Bronchial epithelial cell (primary cell): ENCODE data around the gene NR4A3. TPM values are rescaled to one million over a fixed set of nuclear protein-coding genes. Genes with fewer than 3 reads are reported as not detected.
A peak's percentile ranks its signal among the peaks of the same experiment; 100 is the strongest.

Source experiments
- DNase-seq: peaks from one replicate; pipeline ENCODE4 v3.0.0-alpha.2; 2010; ENCODE audit warnings: low read depth
- FAIRE-seq: peaks from 2 replicates; lab custom pipeline; 2011; peaks lifted over from hg19 to GRCh38; lab: Jason Lieb, UNC
- H3K27me3 ChIP-seq: 2 replicates; pipeline ENCODE4 v1.5.1; 2011; ENCODE audit warnings: low read length; ENCODE audit not compliant: control insufficient read depth, insufficient read depth
- H3K36me3 ChIP-seq: 2 replicates; pipeline ENCODE4 v1.5.1; 2011; ENCODE audit warnings: low read length; ENCODE audit not compliant: control insufficient read depth, insufficient read depth
- H3K4me3 ChIP-seq: 2 replicates; pipeline ENCODE4 v1.5.1; 2011; ENCODE audit warnings: mild to moderate bottlenecking, low read depth, low read length, control low read depth
- CTCF ChIP-seq: IDR thresholded peaks from 2 replicates; pipeline ENCODE4 v1.5.1; 2011; ENCODE audit warnings: mild to moderate bottlenecking, moderate library complexity, low read length, control low read depth, inconsistent platforms; ENCODE audit not compliant: insufficient read depth, severe bottlenecking
- total RNA-seq: library from RNA; depleted of rRNA; stranded (reverse); fragments of >200 nt; gene quantifications from 2 replicates; pipeline ENCODE4 v1.2.1, GENCODE V29; 2014

NR4A3 gene
- total RNA-seq, 1 donor from 2014 or later = not detected

- DNase-seq (peak; percentile 86), FAIRE-seq (no peak)
- no peak overlapping the region for H3K4me3 ChIP-seq
- H3K27me3 ChIP-seq = peaks cover 3% of the 10 kb centered on the region
- H3K36me3 ChIP-seq = no peaks in the 10 kb centered on the region
- TF ChIP-seq CTCF = no peak
Measured at GRCh38 chr9:99873531-99873930, 51.8 kb downstream of the NR4A3 start.

GRCh38 chr9:99873943-99874584, 52.4 kb downstream of the NR4A3 start:
- no peak overlapping the region for H3K4me3 ChIP-seq
- peaks cover 3% of the 10 kb centered on the region for H3K27me3 ChIP-seq
- H3K36me3 ChIP-seq = no peaks in the 10 kb centered on the region
- no peak for TF ChIP-seq CTCF
- FAIRE-seq (no peak), DNase-seq (no peak)

GRCh38 chr9:99876190-99876589, 54.5 kb downstream of the NR4A3 start:
- H3K36me3 ChIP-seq = no peaks in the 10 kb centered on the region
- H3K4me3 ChIP-seq = no peak overlapping the region
- TF ChIP-seq CTCF = no peak
- peaks cover 3% of the 10 kb centered on the region for H3K27me3 ChIP-seq
- FAIRE-seq (no peak), DNase-seq (no peak)

GRCh38 chr9:99878651-99879050, 57.0 kb downstream of the NR4A3 start:
- no peak for FAIRE-seq
- peaks cover 3% of the 10 kb centered on the region for H3K27me3 ChIP-seq
- no peaks in the 10 kb centered on the region for H3K36me3 ChIP-seq
- H3K4me3 ChIP-seq = no peak overlapping the region
- no peak for DNase-seq
- TF ChIP-seq CTCF = no peak

GRCh38 chr9:99881769-99882168, 60.1 kb downstream of the NR4A3 start:
- Histone ChIP-seq H3K4me3 (no peak overlapping the region), H3K36me3 (no peaks in the 10 kb centered on the region), H3K27me3 (peaks cover 3% of the 10 kb centered on the region)
- DNase-seq (no peak), FAIRE-seq (no peak)
- no peak for TF ChIP-seq CTCF

GRCh38 chr9:99885747-99886146, 64.1 kb downstream of the NR4A3 start:
- DNase-seq (no peak), FAIRE-seq (no peak)
- Histone ChIP-seq H3K4me3 (no peak overlapping the region), H3K36me3 (no peaks in the 10 kb centered on the region), H3K27me3 (no peaks in the 10 kb centered on the region)
- TF ChIP-seq CTCF = no peak
